NCI-H1436 treated with DMSO at 0.1 percent for 48 hours (cell line): ENCODE data around the gene CRB3.

ENCODE experiments used
- DNase-seq: peaks from one replicate; lab custom pipeline; 2025; lab: John Stamatoyannopoulos, UW

The CRB3 gene

GRCh38 chr19:6466526-6467248 is 2.6 kb downstream of the CRB3 start:
- no peak for DNase-seq

DNA sequence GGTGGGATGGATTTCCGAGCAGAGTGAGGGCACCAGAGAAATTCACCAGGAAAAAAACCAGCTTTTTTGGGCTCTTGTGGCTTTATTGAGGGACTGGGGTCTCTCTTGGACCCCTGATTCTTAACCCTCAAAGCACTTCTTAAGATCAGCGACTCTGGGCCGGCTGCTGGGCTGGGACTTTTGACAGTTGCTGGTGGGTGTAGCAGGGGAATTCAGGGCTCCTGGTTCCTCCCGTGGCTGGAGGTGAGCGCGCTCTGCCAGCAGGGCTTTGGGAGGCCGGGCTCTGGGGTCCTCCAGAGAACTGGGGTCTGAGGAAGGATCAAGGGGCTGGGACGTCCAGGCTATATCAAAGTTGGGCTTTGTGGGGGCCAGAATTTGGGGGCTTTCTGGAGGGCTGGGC is 3.3 kb downstream of the CRB3 start:
- no peak for DNase-seq

DNA sequence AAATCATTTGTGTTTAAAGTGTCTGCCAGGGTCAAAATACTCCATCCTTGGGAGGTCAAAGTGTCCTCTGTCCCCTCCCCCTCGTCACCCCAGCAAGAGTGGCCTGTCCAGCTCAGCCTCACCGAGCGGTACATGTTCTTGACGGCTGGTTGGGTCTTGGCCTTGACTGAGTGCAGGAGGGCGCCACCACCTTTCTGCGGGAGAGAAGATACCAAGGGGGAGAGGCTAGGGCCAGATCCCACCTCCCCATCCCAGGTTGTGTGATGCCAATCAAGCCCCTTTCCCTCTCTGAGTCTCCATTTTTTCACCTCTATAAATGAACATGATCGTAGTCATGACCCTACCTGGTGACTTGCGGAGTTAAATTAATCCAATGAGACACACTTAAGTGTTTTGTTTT is 6.1 kb downstream of the CRB3 start:
- no peak for DNase-seq

DNA sequence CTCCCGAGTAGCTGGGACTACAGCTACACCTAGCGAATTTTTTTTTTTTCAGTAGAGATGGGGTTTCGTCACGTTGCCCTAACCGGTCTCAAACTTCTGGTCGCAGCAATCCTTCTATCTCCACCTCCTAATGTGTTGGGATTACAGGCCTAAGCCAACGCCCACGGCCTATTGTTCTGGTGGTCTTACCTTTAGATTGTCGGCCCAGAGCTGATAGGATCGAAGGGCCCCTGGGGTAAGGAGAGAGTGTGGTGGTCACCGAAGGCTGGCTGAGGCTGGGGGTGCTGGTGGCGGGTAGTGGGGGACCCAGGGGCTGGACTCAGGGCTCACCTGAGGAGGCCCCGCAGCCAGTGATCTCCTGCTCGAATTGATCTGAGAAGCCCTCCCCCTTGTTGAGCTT is 7.0 kb downstream of the CRB3 start:
- DNase-seq: no peak

DNA sequence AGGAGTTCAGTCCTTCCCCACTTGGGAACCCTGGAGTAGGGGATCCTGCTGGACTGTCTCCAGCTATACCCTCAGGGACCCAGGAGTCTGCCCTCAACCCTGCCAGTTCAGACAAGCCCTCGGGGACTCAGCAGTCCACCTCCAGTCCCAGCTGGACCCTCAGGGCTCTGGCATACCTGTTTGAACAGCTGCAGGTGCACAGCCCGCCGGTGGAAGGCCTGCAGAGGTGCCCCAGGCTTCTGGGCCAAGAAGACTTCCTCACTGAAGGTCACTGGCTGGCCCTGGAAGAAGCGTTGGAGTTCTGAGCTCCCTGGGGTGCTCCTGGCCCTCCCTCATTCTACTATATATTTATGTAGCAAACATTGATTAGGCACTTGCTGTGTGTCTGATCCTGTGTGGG is 8.6 kb downstream of the CRB3 start:
- DNase-seq: no peak

DNA sequence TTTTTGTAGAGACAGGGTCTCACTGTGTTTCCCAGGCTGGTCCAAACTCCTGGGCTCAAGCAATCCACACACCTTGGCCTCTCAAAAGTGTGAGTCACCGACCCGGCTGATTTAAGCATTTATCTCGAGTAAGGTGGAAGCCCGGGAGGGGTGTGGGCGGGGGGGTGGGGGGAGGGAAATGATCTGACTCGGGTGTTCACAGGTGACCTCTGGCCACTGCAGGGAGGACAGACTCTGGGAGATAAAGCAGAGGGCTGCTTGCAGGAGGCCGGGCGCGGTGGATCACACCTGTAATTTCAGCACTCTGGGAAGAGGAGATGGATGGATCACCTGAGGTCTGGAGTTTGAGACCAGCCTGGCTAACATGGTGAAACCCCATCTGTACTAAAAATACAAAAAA is 9.6 kb downstream of the CRB3 start:
- no peak for DNase-seq

DNA sequence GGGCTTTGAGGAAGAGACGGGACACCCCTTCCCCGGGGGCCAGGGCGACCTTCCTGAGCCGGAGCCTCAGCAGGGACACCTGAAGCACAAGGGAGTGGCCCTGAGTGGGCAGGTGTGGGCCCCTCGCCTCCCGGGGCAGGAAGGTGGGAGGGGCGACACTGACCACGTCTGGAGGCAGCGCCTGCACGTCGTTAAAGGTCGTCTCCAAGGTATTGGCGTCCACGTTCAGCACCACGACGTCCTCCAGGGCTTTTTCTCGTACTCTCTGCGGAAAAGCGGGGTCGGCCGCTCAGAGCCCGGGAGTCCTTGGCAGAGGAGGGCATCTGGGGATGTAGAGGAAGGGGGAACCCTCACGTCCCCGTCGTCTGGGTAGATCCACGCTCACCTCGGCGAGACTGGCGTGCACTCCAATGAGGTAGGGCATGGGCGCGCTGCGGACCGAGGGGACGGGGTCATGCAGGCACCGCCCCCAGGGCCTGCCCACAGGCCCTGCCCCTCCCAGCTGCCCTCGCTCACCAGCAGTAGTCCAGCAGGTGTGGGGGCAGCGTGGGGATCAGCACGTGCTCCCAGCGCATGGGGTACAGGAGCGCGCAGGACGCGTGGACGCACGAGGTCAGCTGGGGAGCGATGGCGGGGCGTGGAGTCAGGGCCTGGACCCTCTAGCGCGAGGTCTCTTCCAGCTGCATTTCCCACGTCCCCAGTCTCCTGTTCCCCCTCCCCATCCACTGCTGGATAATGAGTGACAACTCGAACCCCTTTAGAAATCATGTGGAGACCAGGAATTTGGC is 11.4 kb downstream of the CRB3 start:
- no peak for DNase-seq

DNA sequence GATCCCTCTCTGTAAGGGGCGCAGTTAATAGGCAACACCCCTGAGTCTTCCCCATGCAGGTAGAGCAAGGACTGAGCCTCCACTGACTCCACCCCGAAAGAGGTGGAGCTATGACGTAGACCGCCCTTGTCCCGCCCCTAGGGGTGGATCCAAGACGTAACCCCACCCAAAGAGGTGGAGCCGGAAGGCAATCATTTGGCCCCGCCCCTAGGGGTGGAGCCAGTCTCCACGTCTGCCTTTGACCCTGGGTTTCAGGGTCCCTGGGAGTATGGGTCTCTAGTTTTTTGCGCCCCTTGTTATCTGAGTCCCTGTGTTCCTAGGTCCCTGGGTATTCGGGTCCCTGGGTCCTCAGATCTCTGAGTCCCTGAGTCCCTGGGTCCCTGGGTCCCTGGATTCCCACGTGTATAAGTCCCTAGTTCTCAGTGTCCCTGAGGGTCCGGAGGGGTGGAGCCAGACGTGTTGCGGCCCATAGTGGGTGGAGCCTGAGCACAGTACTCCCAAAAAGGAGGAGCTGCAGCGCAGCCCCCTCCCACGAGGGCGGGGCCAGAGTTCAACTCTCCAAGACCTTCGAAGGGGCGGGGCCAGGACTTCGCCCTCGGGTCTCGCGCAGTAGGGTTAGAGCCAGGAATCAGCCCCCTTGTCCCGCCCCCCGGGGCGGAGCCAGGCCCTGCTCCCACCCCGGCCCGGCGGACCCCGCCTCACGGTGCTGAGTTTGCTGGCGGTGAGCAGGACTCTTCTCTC is 12.3 kb downstream of the CRB3 start:
- DNase-seq: no peak

GRCh38 chr19:6476896-6477431 is 12.9 kb downstream of the CRB3 start:
- no peak for DNase-seq

GRCh38 chr19:6478815-6479214 is 14.7 kb downstream of the CRB3 start:
- no peak for DNase-seq

- no peak for DNase-seq
Observed at GRCh38 chr19:6479836-6480398, 15.8 kb downstream of the CRB3 start.

GRCh38 chr19:6480848-6481415 is 16.9 kb downstream of the CRB3 start:
- DNase-seq: no peak

GRCh38 chr19:6481541-6482342 is 17.7 kb downstream of the CRB3 start, which contains the start of gene DENND1C:
DENND1C (minus strand) TSS chr19:6481787; CDS start chr19:6481695, 92 bp downstream.
- no peak for DNase-seq

DNA sequence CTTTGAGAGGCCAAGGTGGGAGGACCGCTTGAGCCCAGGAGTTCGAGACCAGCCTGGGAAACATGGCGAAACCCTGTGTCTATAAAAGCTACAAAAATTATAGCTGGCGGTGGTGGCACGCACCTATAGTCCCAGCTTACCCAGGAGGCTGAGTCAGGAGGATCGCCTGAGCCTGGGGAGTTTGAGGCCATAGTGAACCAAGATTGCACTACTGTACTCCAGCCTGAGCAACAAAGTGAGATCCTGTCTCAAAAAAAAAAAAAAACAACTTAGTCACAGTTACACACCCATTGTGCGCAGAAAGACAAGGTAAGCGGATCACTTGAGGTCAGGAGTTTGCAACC is 18.2 kb downstream of the CRB3 start:
- no peak for DNase-seq

GRCh38 chr19:6483235-6483634 is 19.2 kb downstream of the CRB3 start:
- DNase-seq: no peak

- DNase-seq: no peak
Observed at GRCh38 chr19:6484230-6484629, 20.2 kb downstream of the CRB3 start.

GRCh38 chr19:6484831-6485230 is 20.8 kb downstream of the CRB3 start:
- no peak for DNase-seq

GRCh38 chr19:6489278-6490061 is 25.4 kb downstream of the CRB3 start:
- DNase-seq: no peak

- DNase-seq: no peak
Observed at GRCh38 chr19:6490134-6490533, 26.1 kb downstream of the CRB3 start.
